GM12892 (cell line): Measurements from ENCODE around the gene KLHDC9.

Source experiments
- POLR2A ChIP-seq: IDR thresholded peaks from 2 replicates; pipeline ENCODE4 v1.6.1; 2011; ENCODE audit warnings: low read depth, low read length, control low read depth
- POLR2AphosphoS5 ChIP-seq: IDR thresholded peaks from 2 replicates; pipeline ENCODE4 v1.6.1; 2011; ENCODE audit warnings: low read depth, low read length, control low read depth

- TF ChIP-seq POLR2A: no peak
- no peak for TF ChIP-seq POLR2AphosphoS5
These were observed 20.7 kb upstream of the KLHDC9 start for GRCh38 chr1:161077426-161077825.
